Gastroesophageal sphincter (tissue), 3 donors: ENCODE measurements around the gene SNED1.

ENCODE experiments used
- CTCF ChIP-seq, 4 experiments: fragments of 200-600 bp in 2 of 4; fragments of 450-650 bp in 2 of 4; sonication (generic) in 1 of 4; IDR thresholded peaks; one replicate each; pipeline ENCODE4 v1.5.1; 2017 to 2019; ENCODE audit warnings: antibody characterized with exemption in 4 of 4, mild to moderate bottlenecking in 2 of 4, moderate library complexity in 2 of 4
- POLR2A ChIP-seq, 2 donors: fragments of 450-650 bp; IDR thresholded peaks; one replicate each; pipeline ENCODE4 v1.6.1; 2017; ENCODE audit warnings: antibody characterized with exemption in 2 of 2, mild to moderate bottlenecking in 2 of 2, moderate library complexity in 1 of 2
- POLR2AphosphoS5 ChIP-seq: sonication (generic); formaldehyde crosslinking; IDR thresholded peaks from one replicate; pipeline ENCODE4 v1.6.1; 2017; ENCODE audit warnings: antibody characterized with exemption

- TF ChIP-seq CTCF (IDR thresholded peaks at IDR 0.05) (no peak), POLR2A (IDR thresholded peaks at IDR 0.05) (no peak), POLR2AphosphoS5 (no peak)
Measured at GRCh38 chr2:241017228-241017940, 19.0 kb downstream of the SNED1 start.
